DND-41 (cell line): ENCODE data around the gene OR51B6.

Source experiments
- CTCF ChIP-seq: IDR thresholded peaks from 2 replicates; pipeline ENCODE4 v1.5.1; 2012; ENCODE audit warnings: borderline replicate concordance, low read length, moderate library complexity, mild to moderate bottlenecking; ENCODE audit not compliant: poor library complexity, severe bottlenecking; ENCODE audit errors: extremely low read depth
- EZH2 ChIP-seq: IDR thresholded peaks from 3 replicates; pipeline ENCODE4 v1.6.1; 2012; ENCODE audit warnings: borderline replicate concordance, low read depth, mild to moderate bottlenecking, moderate library complexity, low read length, inconsistent platforms; ENCODE audit not compliant: severe bottlenecking

GRCh38 chr11:5380740-5381342 lies 29.5 kb downstream of the OR51B6 start:
- TF ChIP-seq CTCF (peak; percentile 75), EZH2 (no peak)
